ENCODE data around the gene IREB2. TPM values are rescaled to one million over a fixed set of nuclear protein-coding genes. Genes with fewer than 3 reads are reported as not detected.
"Not testable (repeated sequence)": the region's sequence is repeated elsewhere in the genome, so short reads cannot be mapped to it uniquely, and the experiment has no call there.

Gene IREB2
- total and polyA plus RNA-seq, 4 donors: 9.8 to 71.5 (median 38.4) TPM

DNA sequence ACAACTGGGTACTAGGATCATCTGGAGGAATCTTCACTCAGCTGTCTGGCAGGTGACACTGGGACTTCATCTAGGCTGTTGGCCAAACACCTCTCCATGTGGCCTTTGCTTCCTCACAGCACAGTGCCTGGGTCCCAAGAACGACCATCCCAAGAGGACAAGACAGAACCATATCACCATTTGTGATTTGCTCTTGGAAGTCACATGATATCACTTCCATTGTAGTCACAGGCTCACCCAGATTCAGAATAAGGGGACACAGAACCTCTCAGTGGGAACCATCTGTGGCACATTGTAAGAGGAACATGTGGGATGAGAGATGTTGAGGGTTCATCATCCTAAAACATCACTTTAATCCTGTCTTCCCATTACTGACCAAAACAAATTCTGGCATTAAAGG, 100.3 kb downstream of the IREB2 start:
- Histone ChIP-seq H3K4me3 (no peak overlapping the region), H3K36me3 (ENCODE audit: control insufficient read depth in 4 of 4, insufficient read depth in 4 of 4, low read length in 4 of 4) (peaks cover 0 to 9% (median 7%) of the 10 kb centered on the region in 4 donors), H3K9me3 (ENCODE audit: control insufficient read depth in 4 of 4, insufficient read depth in 3 of 4, low read length in 3 of 4) (no peaks in the 10 kb centered on the region), H3K9ac (ENCODE audit: insufficient read depth in 1 of 2, low read length in 2 of 2) (no peak overlapping the region), H3K27me3 (ENCODE audit: control insufficient read depth in 3 of 3, insufficient read depth in 3 of 3, low read length in 2 of 3) (no peaks in the 10 kb centered on the region), H3K4me1 (ENCODE audit: control insufficient read depth in 5 of 5, insufficient read depth in 5 of 5, low read length in 5 of 5) (peaks cover 2 to 15% (median 6%) of the 10 kb centered on the region in 5 donors), H3K27ac (ENCODE audit: low read depth in 1 of 2, low read length in 1 of 2) (peak overlapping the region in 1 of 2 donors; percentile 38)
- ATAC-seq (ENCODE audit: insufficient read depth, low FRiP score): no peak
- TF ChIP-seq, protein P1, sequence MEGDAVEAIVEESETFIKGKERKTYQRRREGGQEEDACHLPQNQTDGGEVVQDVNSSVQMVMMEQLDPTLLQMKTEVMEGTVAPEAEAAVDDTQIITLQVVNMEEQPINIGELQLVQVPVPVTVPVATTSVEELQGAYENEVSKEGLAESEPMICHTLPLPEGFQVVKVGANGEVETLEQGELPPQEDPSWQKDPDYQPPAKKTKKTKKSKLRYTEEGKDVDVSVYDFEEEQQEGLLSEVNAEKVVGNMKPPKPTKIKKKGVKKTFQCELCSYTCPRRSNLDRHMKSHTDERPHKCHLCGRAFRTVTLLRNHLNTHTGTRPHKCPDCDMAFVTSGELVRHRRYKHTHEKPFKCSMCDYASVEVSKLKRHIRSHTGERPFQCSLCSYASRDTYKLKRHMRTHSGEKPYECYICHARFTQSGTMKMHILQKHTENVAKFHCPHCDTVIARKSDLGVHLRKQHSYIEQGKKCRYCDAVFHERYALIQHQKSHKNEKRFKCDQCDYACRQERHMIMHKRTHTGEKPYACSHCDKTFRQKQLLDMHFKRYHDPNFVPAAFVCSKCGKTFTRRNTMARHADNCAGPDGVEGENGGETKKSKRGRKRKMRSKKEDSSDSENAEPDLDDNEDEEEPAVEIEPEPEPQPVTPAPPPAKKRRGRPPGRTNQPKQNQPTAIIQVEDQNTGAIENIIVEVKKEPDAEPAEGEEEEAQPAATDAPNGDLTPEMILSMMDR (IDR thresholded peaks at IDR 0.05; ENCODE audit: control extremely low read depth, extremely low read depth): no peak
- no peak for DNase-seq
- 80 to 92% methylated on average over 1 of the region's 1 CpG for WGBS, 2 donors

DNA sequence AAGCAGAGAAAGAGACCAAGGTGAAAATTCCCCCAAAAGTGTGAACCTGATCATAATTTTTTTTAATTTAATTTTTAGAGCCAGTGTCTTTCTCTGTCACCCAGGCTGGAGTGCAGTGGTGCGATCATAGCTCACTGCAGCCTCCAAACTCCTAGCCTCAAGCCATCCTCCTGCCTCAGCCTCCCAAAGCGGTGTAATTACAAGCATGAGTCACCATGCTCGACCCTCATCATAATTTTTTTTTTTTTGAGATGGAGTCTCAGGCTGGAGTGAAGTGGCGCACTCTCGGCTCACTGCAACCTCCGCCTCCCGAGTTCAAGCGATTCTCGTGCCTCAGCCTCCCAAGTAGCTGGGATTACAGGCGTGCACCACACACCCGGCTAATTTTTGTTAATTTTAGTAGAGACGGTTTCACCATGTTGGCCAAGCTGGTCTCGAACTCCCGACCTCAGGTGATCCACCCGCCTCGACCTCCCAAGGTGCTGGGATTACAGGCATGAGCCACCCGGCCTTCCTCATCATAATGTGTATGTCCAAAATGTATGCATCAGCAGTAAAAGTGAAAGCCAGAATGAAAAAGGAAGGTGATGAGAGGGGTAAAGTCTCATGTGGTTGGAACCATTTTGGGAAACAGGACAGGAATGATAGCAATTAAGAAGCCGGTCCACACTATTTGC, 101.6 kb downstream of the IREB2 start:
- peak overlapping the region in 1 of 2 donors; percentile 96 for H3K9ac ChIP-seq (ENCODE audit: insufficient read depth in 1 of 2, low read length in 2 of 2)
- peak overlapping the region; percentile 89 to 99 for H3K27ac ChIP-seq (ENCODE audit: low read depth in 1 of 2, low read length in 1 of 2)
- WGBS, 2 donors: 75 to 78% methylated on average over 18 of the region's 18 CpGs
- DNase-seq; H3K9me3 ChIP-seq (ENCODE audit: control insufficient read depth in 4 of 4, insufficient read depth in 3 of 4, low read length in 3 of 4); H3K27me3 ChIP-seq (ENCODE audit: control insufficient read depth in 3 of 3, insufficient read depth in 3 of 3, low read length in 2 of 3); ATAC-seq (ENCODE audit: insufficient read depth, low FRiP score): not testable (repeated sequence)
- H3K4me3 ChIP-seq: peak overlapping the region; percentile 67
- H3K36me3 ChIP-seq (ENCODE audit: control insufficient read depth in 4 of 4, insufficient read depth in 4 of 4, low read length in 4 of 4): peaks cover 0 to 13% (median 10%) of the 10 kb centered on the region in 4 donors
- peaks cover 2 to 15% (median 6%) of the 10 kb centered on the region in 5 donors for H3K4me1 ChIP-seq (ENCODE audit: control insufficient read depth in 5 of 5, insufficient read depth in 5 of 5, low read length in 5 of 5)

- no peaks in the 10 kb centered on the region for H3K9me3 ChIP-seq (ENCODE audit: control insufficient read depth in 4 of 4, insufficient read depth in 3 of 4, low read length in 3 of 4)
- TF ChIP-seq, protein P1 (IDR thresholded peaks at IDR 0.05; ENCODE audit: control extremely low read depth, extremely low read depth): no peak
- ATAC-seq (ENCODE audit: insufficient read depth, low FRiP score) (peak; percentile 91), DNase-seq (peak; percentile 93 to 95 (median 94))
- H3K27me3 ChIP-seq (ENCODE audit: control insufficient read depth in 3 of 3, insufficient read depth in 3 of 3, low read length in 2 of 3): no peaks in the 10 kb centered on the region
- 0% methylated on average over 56 of the region's 56 CpGs for WGBS, 2 donors
- H3K4me1 ChIP-seq (ENCODE audit: control insufficient read depth in 5 of 5, insufficient read depth in 5 of 5, low read length in 5 of 5): peaks cover 2 to 15% (median 6%) of the 10 kb centered on the region in 5 donors
- peak within 1 kb of the TSS; percentile 89 to 99 for H3K27ac ChIP-seq (ENCODE audit: low read depth in 1 of 2, low read length in 1 of 2)
- H3K36me3 ChIP-seq (ENCODE audit: control insufficient read depth in 4 of 4, insufficient read depth in 4 of 4, low read length in 4 of 4): peaks cover 2 to 18% (median 12%) of the 10 kb centered on the region in 4 donors
- peak within 1 kb of the TSS; percentile 67 for H3K4me3 ChIP-seq
- H3K9ac ChIP-seq (ENCODE audit: insufficient read depth in 1 of 2, low read length in 2 of 2): peak within 1 kb of the TSS; percentile 59 to 96
Measured at GRCh38 chr15:78540141-78540870, 102.3 kb downstream of the IREB2 start, which contains the start of gene PSMA4. Gene PSMA4 (plus strand): TSS chr15:78540444. CDS start chr15:78541928, 1,484 bp downstream.
